WERI-Rb-1 (cell line): ENCODE measurements around the gene ATP6V0C.

ENCODE experiments used
- DNase-seq: peaks from one replicate; pipeline ENCODE4 v3.0.0-alpha.2; 2020
- H3K27ac ChIP-seq: fragments of 250-450 bp; sonication (Bioruptor Pico); 2 replicates; pipeline ENCODE4 v1.5.1; 2020; ENCODE audit warnings: mild to moderate bottlenecking, moderate library complexity
- H3K27me3 ChIP-seq: fragments of 250-450 bp; sonication (Bioruptor Pico); 2 replicates; pipeline ENCODE4 v1.5.1; 2021; ENCODE audit warnings: mild to moderate bottlenecking, low read depth, moderate library complexity; ENCODE audit not compliant: insufficient read depth, severe bottlenecking
- H3K36me3 ChIP-seq: fragments of 250-450 bp; sonication (Bioruptor Pico); 2 replicates; pipeline ENCODE4 v1.5.1; 2020; ENCODE audit warnings: mild to moderate bottlenecking, moderate library complexity
- H3K4me3 ChIP-seq: 2 replicates; pipeline ENCODE4 v1.5.1; 2011; ENCODE audit warnings: low read depth, mild to moderate bottlenecking, control low read depth, low read length
- H3K9me3 ChIP-seq: fragments of 250-450 bp; sonication (Bioruptor Pico); 2 replicates; pipeline ENCODE4 v1.5.1; 2021; ENCODE audit warnings: mild to moderate bottlenecking, moderate library complexity; ENCODE audit not compliant: severe bottlenecking
- TF ChIP-seq, protein P1 (sequence below): IDR thresholded peaks from 2 replicates; pipeline ENCODE4 v1.5.1; 2011; ENCODE audit warnings: low read depth, mild to moderate bottlenecking, control low read depth, inconsistent platforms, low read length

Gene ATP6V0C

DNA sequence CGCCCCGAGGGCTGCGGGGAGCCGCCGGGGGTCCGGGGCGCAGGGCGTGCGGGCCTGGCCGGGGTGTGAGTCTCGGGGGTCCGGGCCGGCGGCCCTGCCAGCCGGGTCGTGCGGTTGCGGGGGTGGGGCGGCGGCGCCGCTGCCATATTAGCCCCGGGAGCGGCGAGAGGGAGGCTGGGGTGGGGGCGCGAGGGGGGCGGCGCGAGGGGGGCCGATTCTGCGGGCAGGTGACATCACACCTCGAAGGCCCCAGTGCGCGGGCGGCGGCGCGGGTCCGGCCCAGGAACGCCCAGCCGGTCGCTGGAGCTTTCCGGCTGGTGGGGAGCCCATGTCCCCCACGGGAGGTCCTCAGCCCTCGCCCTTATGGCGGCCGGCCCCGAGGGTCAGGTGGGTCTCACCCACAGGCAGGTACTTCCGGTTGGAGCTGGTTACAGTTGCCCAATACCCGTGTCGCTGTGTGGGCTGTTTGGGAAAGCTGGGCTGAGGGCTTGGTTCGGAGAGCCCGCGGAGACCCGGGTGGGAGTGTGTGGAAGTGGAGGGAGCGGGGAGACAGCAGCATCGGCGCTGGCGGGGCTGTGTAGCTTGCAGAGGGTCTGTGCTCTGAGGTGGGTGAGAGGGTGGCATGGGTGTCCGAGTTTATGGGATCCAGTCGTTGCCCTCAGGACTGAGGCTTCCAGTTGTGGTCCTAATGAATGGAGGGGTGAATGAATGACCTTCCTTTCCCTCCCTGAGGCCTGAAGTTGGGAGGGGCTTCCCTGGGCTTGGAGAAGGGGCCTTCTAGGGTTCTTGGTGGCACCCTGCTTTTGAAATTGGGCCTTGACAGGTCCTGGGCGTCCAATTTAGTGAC, 804 bp downstream of the ATP6V0C start:
- no peaks in the 10 kb centered on the region for H3K9me3 ChIP-seq
- peak overlapping the region; percentile 73 for H3K4me3 ChIP-seq
- H3K27me3 ChIP-seq: no peaks in the 10 kb centered on the region
- peaks cover 29% of the 10 kb centered on the region for H3K36me3 ChIP-seq
- TF ChIP-seq, protein P1, sequence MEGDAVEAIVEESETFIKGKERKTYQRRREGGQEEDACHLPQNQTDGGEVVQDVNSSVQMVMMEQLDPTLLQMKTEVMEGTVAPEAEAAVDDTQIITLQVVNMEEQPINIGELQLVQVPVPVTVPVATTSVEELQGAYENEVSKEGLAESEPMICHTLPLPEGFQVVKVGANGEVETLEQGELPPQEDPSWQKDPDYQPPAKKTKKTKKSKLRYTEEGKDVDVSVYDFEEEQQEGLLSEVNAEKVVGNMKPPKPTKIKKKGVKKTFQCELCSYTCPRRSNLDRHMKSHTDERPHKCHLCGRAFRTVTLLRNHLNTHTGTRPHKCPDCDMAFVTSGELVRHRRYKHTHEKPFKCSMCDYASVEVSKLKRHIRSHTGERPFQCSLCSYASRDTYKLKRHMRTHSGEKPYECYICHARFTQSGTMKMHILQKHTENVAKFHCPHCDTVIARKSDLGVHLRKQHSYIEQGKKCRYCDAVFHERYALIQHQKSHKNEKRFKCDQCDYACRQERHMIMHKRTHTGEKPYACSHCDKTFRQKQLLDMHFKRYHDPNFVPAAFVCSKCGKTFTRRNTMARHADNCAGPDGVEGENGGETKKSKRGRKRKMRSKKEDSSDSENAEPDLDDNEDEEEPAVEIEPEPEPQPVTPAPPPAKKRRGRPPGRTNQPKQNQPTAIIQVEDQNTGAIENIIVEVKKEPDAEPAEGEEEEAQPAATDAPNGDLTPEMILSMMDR: no peak
- H3K27ac ChIP-seq: peak overlapping the region; percentile 92
- DNase-seq: no peak

DNA sequence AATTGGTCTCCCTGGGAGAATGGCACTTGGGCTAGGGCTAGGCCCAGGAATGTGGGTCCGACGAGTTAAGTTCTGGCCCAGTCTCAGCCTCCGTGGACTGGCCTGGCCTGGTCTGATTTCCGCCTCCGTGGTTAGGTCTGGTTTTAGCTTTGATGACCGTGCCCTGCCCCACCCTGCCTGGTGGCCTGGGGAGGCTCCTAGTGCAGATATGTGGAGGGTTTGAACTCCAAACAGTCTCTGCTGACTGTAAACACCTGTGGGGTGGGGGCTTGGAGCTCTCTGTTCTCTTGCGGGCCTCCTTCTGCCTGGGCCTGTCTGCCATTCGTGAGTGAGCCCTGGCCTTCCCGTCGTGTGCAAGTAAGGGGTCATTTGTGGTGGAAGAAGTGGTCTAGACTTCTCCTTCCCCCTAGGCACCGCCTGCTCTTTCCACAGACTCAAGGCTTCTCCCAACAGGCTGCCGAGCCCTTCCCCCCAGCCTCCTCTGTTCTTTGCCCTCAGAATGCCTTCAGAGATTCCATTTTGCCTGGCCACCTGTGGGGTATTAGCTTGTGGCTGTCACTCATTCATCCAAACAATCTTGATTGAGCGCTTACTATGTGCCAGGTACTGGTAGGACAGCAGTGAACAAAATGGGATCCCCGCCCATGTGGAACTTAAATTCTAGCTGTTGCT, 1.6 kb downstream of the ATP6V0C start:
- Histone ChIP-seq H3K27me3 (no peaks in the 10 kb centered on the region), H3K4me3 (peak overlapping the region; percentile 73), H3K9me3 (no peaks in the 10 kb centered on the region), H3K27ac (peak overlapping the region; percentile 54), H3K36me3 (peaks cover 30% of the 10 kb centered on the region)
- no peak for DNase-seq
- TF ChIP-seq, protein P1: no peak

DNA sequence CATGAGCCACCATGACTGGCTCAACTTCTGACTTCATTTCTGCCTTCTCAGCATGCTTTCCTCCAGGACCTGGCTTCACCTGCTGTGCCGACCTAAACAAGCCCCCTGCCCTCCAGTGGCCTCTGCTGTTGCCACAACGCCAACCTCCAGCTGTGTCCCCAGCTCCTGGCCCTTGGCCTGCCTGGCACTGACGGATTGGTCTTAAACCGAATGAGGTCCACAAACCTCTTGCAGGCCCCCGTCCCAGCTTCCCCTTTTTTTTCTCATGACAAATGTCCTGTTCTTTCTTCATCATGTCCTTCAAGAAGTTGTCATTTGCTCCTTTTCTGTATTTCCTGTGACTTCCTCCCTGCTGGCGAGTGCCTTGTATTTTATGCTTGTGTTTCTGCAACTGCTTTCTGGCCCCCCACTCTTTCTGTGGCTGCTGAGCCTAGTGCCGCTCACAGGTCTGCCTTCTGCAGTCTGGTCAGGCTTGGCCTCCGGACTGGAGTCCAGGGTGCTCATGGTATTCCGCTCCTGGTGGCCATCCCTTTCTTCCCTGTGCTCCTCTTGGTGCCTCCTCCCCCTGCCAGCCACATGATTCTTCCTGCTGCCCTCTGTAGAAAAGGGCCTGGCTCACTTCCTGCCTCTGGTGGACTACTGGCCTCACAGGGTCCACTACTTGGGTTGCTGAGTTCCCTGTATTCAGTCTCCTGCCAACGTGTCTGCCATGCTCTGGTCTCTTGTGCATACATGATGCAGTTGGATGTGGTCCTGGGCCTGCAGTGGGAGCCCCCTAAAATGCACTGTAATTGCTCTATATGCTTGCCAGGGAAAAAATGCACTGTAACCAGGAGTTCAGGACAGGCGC, 2.9 kb downstream of the ATP6V0C start:
- Histone ChIP-seq H3K27me3 (no peaks in the 10 kb centered on the region), H3K36me3 (peaks cover 37% of the 10 kb centered on the region), H3K27ac (no peak overlapping the region), H3K4me3 (no peak overlapping the region), H3K9me3 (no peaks in the 10 kb centered on the region)
- no peak for DNase-seq
- TF ChIP-seq, protein P1: no peak

DNA sequence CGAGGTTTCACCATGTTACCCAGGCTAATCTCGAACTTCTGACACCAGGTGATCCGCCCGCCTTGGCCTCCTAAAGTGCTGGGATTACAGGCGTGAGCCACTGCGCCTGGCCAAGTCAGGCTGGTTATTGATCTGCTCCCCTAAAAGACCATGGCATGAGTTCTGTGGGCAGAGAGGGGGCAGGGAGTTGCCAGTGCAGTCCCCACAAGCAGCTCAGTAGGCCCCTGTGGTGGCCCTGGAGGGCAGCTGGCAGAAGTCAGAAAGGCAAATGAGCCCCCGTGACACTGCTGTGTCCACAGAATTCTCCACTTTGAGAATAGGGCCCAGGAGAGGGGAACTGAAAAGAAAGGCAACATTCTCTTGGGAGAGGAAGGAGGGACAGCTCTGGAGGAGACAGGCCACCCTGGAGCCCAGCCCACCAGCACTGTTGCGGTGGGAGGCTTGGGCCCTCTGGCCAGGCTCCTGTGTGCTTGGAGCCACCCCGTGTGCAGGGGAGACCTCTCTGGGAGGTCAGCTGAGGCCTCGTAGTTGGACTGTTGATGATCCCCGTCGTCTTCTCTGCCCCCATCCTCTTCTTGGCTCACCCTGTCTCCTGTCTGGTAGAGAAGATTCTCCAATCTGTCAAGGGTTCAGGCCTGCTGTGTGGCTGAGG, 4.3 kb downstream of the ATP6V0C start:
- Histone ChIP-seq H3K9me3 (no peaks in the 10 kb centered on the region), H3K4me3 (no peak overlapping the region), H3K27me3 (no peaks in the 10 kb centered on the region), H3K36me3 (peaks cover 45% of the 10 kb centered on the region), H3K27ac (no peak overlapping the region)
- DNase-seq: no peak
- TF ChIP-seq, protein P1: no peak
